ENCODE measurements around the gene CLASP1.

Gene CLASP1

DNA sequence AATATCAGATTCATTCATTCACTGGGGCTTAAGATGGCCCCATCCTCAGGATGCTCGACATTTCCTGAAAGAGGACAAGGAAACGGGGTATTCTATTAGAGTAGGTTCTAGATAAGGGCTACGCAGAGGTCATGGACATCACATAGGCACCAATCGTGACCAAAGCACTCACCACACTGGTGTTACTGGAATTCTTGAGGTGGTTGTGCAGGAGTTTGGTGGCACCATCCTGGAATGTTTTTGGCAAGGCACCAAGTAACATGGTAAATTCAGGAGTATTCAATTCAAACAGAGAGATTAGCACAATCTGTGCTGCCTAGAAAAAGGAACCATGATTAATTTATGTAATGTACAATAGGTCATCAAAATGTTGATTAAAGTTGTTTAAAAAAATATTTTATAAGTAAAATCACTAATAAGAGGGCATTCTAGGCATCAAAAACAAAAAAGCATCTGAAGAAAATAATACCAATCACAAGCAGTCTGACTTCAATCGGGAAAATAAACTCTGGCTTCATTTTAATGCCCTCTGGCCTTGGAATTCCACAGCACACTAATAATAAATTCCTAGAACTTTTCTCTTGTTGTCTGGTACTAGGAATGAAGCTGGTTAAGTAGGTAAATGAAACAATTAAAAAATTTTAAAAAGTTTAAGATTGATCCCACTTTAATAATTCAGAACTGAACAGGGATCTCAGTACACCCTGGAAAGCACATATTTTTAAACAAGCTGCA, 261.5 kb downstream of the CLASP1 start:
- no peak for DNase-seq (ENCODE audit: low read depth)
- TF ChIP-seq, protein P1, sequence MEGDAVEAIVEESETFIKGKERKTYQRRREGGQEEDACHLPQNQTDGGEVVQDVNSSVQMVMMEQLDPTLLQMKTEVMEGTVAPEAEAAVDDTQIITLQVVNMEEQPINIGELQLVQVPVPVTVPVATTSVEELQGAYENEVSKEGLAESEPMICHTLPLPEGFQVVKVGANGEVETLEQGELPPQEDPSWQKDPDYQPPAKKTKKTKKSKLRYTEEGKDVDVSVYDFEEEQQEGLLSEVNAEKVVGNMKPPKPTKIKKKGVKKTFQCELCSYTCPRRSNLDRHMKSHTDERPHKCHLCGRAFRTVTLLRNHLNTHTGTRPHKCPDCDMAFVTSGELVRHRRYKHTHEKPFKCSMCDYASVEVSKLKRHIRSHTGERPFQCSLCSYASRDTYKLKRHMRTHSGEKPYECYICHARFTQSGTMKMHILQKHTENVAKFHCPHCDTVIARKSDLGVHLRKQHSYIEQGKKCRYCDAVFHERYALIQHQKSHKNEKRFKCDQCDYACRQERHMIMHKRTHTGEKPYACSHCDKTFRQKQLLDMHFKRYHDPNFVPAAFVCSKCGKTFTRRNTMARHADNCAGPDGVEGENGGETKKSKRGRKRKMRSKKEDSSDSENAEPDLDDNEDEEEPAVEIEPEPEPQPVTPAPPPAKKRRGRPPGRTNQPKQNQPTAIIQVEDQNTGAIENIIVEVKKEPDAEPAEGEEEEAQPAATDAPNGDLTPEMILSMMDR (IDR thresholded peaks at IDR 0.05; ENCODE audit: control insufficient read depth, extremely low read depth, insufficient read depth): no peak
- H3K4me3 ChIP-seq (ENCODE audit: low read depth, low read length): no peak overlapping the region

DNA sequence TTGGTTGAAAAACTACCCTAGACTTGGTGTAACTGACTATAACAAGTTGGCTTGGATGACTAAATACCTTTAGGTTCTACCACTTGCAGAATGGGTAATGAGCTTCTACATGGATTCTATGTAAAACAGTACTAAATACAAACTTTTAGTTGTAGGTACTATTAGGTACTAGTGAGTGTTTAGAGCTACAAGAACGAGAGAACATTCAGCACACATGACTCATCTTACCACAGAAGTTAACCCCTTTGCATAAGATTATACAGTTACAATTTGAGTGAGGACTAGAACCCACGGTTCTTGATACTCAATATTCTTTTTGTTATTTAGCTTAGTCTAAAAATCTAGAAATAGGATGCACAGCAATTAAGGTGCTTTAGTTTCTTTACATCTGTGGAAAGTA, 262.6 kb downstream of the CLASP1 start:
- DNase-seq (ENCODE audit: low read depth): no peak
- H3K4me3 ChIP-seq (ENCODE audit: low read depth, low read length): no peak overlapping the region
- TF ChIP-seq, protein P1 (IDR thresholded peaks at IDR 0.05; ENCODE audit: control insufficient read depth, extremely low read depth, insufficient read depth): no peak

DNA sequence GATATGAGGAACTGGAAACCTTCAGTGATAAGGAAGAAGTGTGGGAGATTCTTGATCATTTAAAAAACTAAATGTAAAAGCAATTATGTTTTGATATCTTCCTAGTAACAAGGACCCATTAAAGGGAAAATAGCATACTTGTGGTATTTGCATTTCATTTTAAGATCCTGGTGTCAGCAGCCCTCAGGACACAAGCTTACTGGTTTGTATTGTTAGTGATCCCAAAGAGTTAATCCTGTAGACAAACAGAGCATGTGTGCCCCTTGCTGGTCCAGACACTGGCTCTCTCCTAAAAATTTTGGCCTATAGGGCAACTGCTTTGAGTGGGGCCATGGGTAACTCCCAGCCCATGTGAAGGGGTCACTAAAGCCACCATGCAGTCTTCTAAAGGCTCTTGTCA, 263.2 kb downstream of the CLASP1 start:
- TF ChIP-seq, protein P1 (IDR thresholded peaks at IDR 0.05; ENCODE audit: control insufficient read depth, extremely low read depth, insufficient read depth): no peak
- no peak for DNase-seq (ENCODE audit: low read depth)
- no peak overlapping the region for H3K4me3 ChIP-seq (ENCODE audit: low read depth, low read length)

DNA sequence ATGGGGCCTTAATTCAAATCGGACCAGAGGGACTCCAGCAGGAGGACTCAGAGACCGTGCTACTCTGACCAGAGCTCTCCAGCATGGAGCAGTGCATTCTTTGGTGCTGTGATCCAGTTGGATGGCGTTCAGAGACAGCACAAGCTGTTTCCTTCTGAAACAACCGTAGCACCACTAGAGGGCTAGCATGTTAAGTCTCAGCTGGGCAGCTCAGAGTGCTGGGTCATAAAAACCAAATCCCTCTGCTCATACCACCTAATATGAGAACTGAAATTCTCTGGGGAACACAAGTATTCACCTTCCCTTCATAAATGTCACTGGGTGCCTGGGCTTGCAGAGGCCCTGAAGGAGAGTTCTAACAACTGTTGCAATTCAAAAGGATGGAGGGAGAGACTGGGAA, 266.5 kb downstream of the CLASP1 start:
- no peak overlapping the region for H3K4me3 ChIP-seq (ENCODE audit: low read depth, low read length)
- no peak for DNase-seq (ENCODE audit: low read depth)
- TF ChIP-seq, protein P1 (IDR thresholded peaks at IDR 0.05; ENCODE audit: control insufficient read depth, extremely low read depth, insufficient read depth): peak; percentile 31; the same call in 1 of the 2 replicates

DNA sequence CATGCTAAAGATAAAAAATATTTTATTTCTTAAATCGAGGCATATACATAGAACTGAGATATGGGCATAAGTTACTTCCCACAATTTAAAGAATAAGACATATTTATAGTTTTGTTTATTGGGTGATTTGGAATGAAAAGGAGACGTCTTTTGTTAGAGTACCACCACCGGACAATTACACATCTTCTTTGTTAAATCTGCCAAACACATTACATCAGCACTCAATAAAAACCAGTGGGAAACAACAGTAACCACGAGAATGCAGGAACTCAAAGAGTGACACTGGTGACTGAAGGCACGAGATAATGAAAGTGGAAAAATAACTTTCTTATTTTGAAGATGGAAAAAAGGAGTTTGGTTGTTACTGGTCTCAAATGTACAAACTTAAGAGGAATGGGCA, 271.6 kb downstream of the CLASP1 start:
- TF ChIP-seq, protein P1 (IDR thresholded peaks at IDR 0.05; ENCODE audit: control insufficient read depth, extremely low read depth, insufficient read depth): no peak
- H3K4me3 ChIP-seq (ENCODE audit: low read depth, low read length): no peak overlapping the region
- DNase-seq (ENCODE audit: low read depth): no peak

DNA sequence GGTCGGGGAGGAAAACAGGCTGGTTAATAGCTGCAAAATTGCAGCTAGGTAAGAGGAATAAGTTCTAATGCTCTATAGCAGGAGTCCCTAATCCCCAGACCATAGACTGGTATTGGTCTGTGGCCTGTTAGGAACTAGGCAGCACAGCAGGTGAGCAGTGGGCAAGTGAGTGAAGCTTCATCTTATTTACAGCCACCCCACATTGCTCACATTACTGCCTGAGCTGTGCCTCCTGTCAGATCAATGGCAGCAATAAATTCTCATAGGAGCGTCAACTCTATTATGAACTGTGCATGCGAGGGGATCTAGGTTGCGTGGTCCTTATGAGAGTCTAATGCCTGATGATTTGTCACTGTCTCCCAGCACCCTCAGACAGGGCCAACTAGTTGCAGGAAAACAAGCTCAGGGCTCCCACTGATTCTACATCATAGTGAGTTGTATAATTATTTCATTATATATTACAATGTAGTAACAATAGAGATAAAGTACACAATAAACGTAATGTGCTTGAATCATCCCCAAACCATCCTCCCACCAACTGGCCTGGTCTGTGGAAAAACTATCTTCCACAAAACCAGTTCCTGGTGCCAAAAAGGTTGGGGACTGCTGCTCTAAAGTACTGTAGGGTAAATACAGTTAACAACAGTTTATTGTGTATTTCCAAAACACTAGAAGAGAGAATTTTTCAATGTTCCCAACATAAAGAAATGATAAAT, 272.6 kb downstream of the CLASP1 start:
- DNase-seq (ENCODE audit: low read depth): no peak
- TF ChIP-seq, protein P1 (IDR thresholded peaks at IDR 0.05; ENCODE audit: control insufficient read depth, extremely low read depth, insufficient read depth): no peak
- no peak overlapping the region for H3K4me3 ChIP-seq (ENCODE audit: low read depth, low read length)

All from LNCaP clone FGC (cell line).